K562 (cell line): Measurements from ENCODE around the gene DNAH9. TPM values are rescaled to one million over a fixed set of nuclear protein-coding genes. Genes with fewer than 3 reads are reported as not detected.

Experiments used
- ASH1L ChIP-seq: fragments of 450-650 bp; IDR thresholded peaks from 2 replicates; pipeline ENCODE4 v1.6.1; 2018; ENCODE audit warnings: borderline replicate concordance, mild to moderate bottlenecking, low read depth; ENCODE audit not compliant: partially characterized antibody
- CBX5 ChIP-seq: IDR thresholded peaks from 2 replicates; pipeline ENCODE4 v1.6.1; 2014; ENCODE audit warnings: low read depth, borderline replicate concordance
- FOXK2 ChIP-seq, 2 experiments: fragments of 450-650 bp; IDR thresholded peaks in 1 of 2; conservative IDR thresholded peaks in 1 of 2; 2 replicates each; pipeline ENCODE4 v1.6.1; 2016; ENCODE audit warnings: low read depth in 2 of 2, mild to moderate bottlenecking in 1 of 2
- HCFC1 ChIP-seq: IDR thresholded peaks from 2 replicates; pipeline ENCODE4 v1.6.1; 2012; ENCODE audit warnings: low read depth, low read length, improper control_type of control experiment
- HIVEP1 ChIP-seq: fragments of 250-450 bp; sonication (Bioruptor Pico); IDR thresholded peaks from 2 replicates; pipeline ENCODE4 v1.4.0; 2020; ENCODE audit warnings: mild to moderate bottlenecking
- HOXB6 ChIP-seq: fragments of 250-450 bp; sonication (Bioruptor Pico); IDR thresholded peaks from 2 replicates; pipeline ENCODE4 v1.5.1; 2022; ENCODE audit warnings: mild to moderate bottlenecking, borderline replicate concordance
- LCOR ChIP-seq: sonication (generic); formaldehyde crosslinking; IDR thresholded peaks from 2 replicates; pipeline ENCODE4 v1.8.0; 2022; ENCODE audit warnings: mild to moderate bottlenecking, missing genetic modification reagents
- MCM3 ChIP-seq: fragments of 450-650 bp; IDR thresholded peaks from 2 replicates; pipeline ENCODE4 v1.6.1; 2016
- RBM14 ChIP-seq: fragments of 200-400 bp; formaldehyde crosslinking; IDR thresholded peaks from 2 replicates; pipeline ENCODE4 v1.6.1; 2018; ENCODE audit warnings: low read depth, mild to moderate bottlenecking, low read length, moderate library complexity, borderline replicate concordance; ENCODE audit not compliant: insufficient read depth
- SMARCB1 ChIP-seq: IDR thresholded peaks from 2 replicates; pipeline ENCODE4 v1.6.1; 2011; ENCODE audit warnings: improper control_type of control experiment, low read depth; ENCODE audit not compliant: insufficient read length
- SRSF9 ChIP-seq: fragments of 200-400 bp; formaldehyde crosslinking; IDR thresholded peaks from 2 replicates; pipeline ENCODE4 v1.6.1; 2017; ENCODE audit warnings: low read depth, low read length, borderline replicate concordance
- ZNF184 ChIP-seq: sonication (generic); formaldehyde crosslinking; IDR thresholded peaks from 2 replicates; pipeline ENCODE4 v1.5.0; 2020; ENCODE audit warnings: missing genetic modification reagents
- ZNF232 ChIP-seq: sonication (generic); formaldehyde crosslinking; IDR thresholded peaks from 2 replicates; pipeline ENCODE4 v1.8.0; 2022; ENCODE audit warnings: mild to moderate bottlenecking, missing genetic modification reagents
- polyA plus RNA-seq, 8 experiments: library from polyadenylated mRNA; depleted of rRNA in 4 of 8; stranded (reverse) in 5 of 8; unstranded in 3 of 8; fragments of >200 nt; fragmentation: Nextera tagmentation in 2 of 8; fragmentation: Illumina TruSeq in 1 of 8; extraction: Ambion mirVana in 2 of 8; extraction: Trizol in 1 of 8; gene quantifications; 2 replicates each; pipeline versions ENCODE4 v1.2.1 to v1.2.3, GENCODE V29; 2011 to 2014; ENCODE audit warnings: inconsistent platforms in 1 of 8, missing spikeins in 1 of 8
- total RNA-seq, 7 experiments: library from RNA; depleted of rRNA in 6 of 7; stranded (reverse); fragments of >200 nt in 6 of 7; fragmentation: Illumina TruSeq in 2 of 7; extraction: Trizol in 2 of 7; gene quantifications; 2 replicates each; pipeline versions ENCODE4 v1.2.1 to v1.2.3, GENCODE V29; 2011 to 2021; ENCODE audit warnings: low replicate concordance in 1 of 7
- TF ChIP-seq, protein P1 (sequence below): fragments of 450-650 bp; IDR thresholded peaks from 2 replicates; pipeline ENCODE4 v1.6.1; 2017; ENCODE audit warnings: antibody characterized with exemption
- TF ChIP-seq, protein P2 (sequence below): fragments of 250-450 bp; sonication (Bioruptor Pico); IDR thresholded peaks from 2 replicates; pipeline ENCODE4 v1.5.0; 2022; ENCODE audit warnings: mild to moderate bottlenecking
- TF ChIP-seq, protein P3 (sequence below): fragments of 250-450 bp; sonication (Bioruptor Pico); IDR thresholded peaks from 2 replicates; pipeline ENCODE4 v1.4.0; 2020
- TF ChIP-seq, protein P4 (sequence below), 2 experiments: fragments of 450-650 bp; IDR thresholded peaks; 2 replicates each; pipeline ENCODE4 v1.6.1; 2016
- TF ChIP-seq, protein P5 (sequence below): fragments of 450-650 bp; IDR thresholded peaks from 2 replicates; pipeline ENCODE4 v1.7.1; 2018; ENCODE audit warnings: mild to moderate bottlenecking, low read depth; ENCODE audit not compliant: partially characterized antibody

The DNAH9 gene
- total and polyA plus RNA-seq, 9 of the 15 experiments (the other 6 are each of a cell fraction or from before 2014, with no cell fraction given), result not detected

DNA sequence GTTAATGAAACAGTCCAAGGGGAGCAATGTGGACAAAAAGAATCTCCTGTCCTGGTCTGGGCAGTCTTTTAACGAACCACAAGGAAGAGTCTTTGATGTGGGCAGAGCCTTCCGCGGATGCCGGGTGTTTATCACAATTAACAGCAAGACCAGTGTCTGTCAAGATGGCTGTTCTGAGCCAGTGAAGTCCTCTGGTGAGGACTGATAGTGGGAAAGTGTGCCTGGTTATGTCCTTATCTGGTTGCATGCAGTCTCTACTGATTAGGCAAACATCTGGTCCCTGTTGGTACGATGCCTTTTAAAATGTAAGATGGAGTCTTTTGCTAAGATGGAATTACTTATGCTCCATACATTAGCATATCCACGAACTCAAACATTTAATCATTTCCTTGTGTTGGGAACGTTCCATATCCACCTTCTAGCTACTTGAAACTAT, 310.5 kb downstream of the DNAH9 start (continued):
- TF ChIP-seq ASH1L (no peak), FOXK2 (conservative IDR thresholded peaks at IDR 0.05 in 1 of 2, IDR thresholded peaks at IDR 0.05 in 1 of 2; ENCODE audit: low read depth in 2 of 2) (peak; percentile 70 to 72), HOXB6 (CRISPR knock-in tag) (no peak), SMARCB1 (peak; percentile 76), ZNF184 (CRISPR knock-in tag) (no peak), HCFC1 (no peak), ZNF232 (CRISPR knock-in tag) (no peak), LCOR (CRISPR knock-in tag) (0 out of 2 replicates have a peak, but pooled peaks have one; percentile 48), RBM14 (no peak), SRSF9 (no peak), CBX5 (no peak), HIVEP1 (CRISPR knock-in tag) (peak; percentile 57; the same call in 1 of the 2 replicates), MCM3 (no peak)
- TF ChIP-seq, protein P1, sequence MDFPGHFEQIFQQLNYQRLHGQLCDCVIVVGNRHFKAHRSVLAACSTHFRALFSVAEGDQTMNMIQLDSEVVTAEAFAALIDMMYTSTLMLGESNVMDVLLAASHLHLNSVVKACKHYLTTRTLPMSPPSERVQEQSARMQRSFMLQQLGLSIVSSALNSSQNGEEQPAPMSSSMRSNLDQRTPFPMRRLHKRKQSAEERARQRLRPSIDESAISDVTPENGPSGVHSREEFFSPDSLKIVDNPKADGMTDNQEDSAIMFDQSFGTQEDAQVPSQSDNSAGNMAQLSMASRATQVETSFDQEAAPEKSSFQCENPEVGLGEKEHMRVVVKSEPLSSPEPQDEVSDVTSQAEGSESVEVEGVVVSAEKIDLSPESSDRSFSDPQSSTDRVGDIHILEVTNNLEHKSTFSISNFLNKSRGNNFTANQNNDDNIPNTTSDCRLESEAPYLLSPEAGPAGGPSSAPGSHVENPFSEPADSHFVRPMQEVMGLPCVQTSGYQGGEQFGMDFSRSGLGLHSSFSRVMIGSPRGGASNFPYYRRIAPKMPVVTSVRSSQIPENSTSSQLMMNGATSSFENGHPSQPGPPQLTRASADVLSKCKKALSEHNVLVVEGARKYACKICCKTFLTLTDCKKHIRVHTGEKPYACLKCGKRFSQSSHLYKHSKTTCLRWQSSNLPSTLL, result no peak
- TF ChIP-seq, protein P2, sequence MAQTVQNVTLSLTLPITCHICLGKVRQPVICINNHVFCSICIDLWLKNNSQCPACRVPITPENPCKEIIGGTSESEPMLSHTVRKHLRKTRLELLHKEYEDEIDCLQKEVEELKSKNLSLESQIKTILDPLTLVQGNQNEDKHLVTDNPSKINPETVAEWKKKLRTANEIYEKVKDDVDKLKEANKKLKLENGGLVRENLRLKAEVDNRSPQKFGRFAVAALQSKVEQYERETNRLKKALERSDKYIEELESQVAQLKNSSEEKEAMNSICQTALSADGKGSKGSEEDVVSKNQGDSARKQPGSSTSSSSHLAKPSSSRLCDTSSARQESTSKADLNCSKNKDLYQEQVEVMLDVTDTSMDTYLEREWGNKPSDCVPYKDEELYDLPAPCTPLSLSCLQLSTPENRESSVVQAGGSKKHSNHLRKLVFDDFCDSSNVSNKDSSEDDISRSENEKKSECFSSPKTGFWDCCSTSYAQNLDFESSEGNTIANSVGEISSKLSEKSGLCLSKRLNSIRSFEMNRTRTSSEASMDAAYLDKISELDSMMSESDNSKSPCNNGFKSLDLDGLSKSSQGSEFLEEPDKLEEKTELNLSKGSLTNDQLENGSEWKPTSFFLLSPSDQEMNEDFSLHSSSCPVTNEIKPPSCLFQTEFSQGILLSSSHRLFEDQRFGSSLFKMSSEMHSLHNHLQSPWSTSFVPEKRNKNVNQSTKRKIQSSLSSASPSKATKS (CRISPR knock-in tag), result no peak
- TF ChIP-seq, protein P3, sequence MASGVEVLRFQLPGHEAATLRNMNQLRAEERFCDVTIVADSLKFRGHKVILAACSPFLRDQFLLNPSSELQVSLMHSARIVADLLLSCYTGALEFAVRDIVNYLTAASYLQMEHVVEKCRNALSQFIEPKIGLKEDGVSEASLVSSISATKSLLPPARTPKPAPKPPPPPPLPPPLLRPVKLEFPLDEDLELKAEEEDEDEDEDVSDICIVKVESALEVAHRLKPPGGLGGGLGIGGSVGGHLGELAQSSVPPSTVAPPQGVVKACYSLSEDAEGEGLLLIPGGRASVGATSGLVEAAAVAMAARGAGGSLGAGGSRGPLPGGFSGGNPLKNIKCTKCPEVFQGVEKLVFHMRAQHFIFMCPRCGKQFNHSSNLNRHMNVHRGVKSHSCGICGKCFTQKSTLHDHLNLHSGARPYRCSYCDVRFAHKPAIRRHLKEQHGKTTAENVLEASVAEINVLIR (CRISPR knock-in tag), result peak; percentile 47; the same call in 1 of the 2 replicates
- TF ChIP-seq, protein P4, sequence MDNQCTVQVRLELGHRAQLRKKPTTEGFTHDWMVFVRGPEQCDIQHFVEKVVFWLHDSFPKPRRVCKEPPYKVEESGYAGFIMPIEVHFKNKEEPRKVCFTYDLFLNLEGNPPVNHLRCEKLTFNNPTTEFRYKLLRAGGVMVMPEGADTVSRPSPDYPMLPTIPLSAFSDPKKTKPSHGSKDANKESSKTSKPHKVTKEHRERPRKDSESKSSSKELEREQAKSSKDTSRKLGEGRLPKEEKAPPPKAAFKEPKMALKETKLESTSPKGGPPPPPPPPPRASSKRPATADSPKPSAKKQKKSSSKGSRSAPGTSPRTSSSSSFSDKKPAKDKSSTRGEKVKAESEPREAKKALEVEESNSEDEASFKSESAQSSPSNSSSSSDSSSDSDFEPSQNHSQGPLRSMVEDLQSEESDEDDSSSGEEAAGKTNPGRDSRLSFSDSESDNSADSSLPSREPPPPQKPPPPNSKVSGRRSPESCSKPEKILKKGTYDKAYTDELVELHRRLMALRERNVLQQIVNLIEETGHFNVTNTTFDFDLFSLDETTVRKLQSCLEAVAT (IDR thresholded peaks at IDR 0.05), result peak in 1 of 2 experiments; percentile 89; a peak in 2 of 4 replicates
- TF ChIP-seq, protein P5, sequence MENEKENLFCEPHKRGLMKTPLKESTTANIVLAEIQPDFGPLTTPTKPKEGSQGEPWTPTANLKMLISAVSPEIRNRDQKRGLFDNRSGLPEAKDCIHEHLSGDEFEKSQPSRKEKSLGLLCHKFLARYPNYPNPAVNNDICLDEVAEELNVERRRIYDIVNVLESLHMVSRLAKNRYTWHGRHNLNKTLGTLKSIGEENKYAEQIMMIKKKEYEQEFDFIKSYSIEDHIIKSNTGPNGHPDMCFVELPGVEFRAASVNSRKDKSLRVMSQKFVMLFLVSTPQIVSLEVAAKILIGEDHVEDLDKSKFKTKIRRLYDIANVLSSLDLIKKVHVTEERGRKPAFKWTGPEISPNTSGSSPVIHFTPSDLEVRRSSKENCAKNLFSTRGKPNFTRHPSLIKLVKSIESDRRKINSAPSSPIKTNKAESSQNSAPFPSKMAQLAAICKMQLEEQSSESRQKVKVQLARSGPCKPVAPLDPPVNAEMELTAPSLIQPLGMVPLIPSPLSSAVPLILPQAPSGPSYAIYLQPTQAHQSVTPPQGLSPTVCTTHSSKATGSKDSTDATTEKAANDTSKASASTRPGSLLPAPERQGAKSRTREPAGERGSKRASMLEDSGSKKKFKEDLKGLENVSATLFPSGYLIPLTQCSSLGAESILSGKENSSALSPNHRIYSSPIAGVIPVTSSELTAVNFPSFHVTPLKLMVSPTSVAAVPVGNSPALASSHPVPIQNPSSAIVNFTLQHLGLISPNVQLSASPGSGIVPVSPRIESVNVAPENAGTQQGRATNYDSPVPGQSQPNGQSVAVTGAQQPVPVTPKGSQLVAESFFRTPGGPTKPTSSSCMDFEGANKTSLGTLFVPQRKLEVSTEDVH, result no peak
